GM19035 (cell line): ENCODE results near the gene TTPAL.

Experiments
- ATAC-seq: cut with Tn5 transposase; IDR thresholded peaks from one replicate; pipeline ENCODE4 v1.9.1; 2021; ENCODE audit not compliant: unreplicated experiment

Gene TTPAL, protein sequence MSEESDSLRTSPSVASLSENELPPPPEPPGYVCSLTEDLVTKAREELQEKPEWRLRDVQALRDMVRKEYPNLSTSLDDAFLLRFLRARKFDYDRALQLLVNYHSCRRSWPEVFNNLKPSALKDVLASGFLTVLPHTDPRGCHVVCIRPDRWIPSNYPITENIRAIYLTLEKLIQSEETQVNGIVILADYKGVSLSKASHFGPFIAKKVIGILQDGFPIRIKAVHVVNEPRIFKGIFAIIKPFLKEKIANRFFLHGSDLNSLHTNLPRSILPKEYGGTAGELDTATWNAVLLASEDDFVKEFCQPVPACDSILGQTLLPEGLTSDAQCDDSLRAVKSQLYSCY

DNA sequence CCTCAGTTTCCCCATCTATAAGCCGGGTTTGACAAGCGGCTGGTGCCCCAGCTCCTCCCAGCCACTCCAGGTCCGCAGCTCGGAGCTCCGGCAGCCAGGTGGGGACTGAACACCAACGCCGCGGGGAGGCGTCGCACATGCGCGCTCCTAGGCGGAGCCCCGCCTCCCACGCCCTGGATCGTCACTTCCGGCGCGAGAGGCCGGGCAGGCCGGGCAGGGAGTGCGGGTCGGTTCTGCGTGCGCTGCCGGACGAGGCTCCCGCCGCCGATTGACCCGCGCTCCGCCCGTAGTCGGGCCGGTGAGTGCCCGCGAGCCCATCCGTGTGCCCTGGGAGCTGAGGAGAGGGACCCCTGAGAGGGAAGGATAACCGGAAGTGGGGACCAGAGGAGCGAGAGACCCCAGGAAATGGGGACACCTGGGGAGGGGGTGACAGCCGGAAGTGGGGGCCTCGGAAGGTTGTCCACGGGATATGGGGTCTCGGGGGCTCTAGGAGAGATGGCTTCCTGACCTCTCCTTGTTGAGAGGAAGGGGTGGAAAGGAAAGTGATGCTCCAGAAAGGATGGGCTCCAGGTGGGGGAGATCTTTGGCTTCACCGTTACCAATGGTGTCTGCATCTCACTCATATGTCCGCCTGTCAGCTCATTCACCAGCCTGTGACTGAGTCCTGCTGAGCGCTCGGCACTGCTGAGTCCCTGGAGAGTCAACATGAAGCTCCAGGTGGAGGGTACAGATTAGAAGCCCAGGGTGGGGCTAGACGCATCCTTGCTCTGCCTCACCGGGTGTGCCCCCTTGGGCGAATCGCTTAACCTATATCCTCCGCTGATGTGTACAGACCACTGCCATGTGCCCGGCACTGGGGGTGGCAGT is at the start of gene TTPAL:
TSS of gene TTPAL (plus strand) at position 181 of the 867 bp plus-strand sequence. CDS start 4,126 bp downstream, outside the sequence.
- ATAC-seq, result peak; percentile 96

DNA sequence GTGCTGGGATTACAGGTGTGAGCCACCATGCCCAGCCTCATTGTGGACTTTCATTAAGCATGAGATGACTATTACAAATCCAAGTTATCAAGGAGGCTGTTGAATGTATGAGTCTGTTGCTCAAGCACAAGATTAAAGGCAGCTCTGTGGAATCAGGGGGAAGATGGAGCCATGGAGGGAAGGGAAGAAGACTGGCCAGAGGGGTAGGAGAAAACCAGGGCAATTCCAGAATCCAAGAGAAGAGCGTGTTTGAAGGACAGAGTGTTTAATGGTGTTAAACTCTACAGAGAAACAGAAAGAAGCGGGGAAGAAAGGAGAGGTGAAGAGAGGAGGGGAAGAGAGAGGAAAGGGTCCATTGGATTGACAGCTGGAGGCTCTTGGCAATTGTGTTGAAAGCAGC is 49.8 kb upstream of the TTPAL start:
- no peak for ATAC-seq

DNA sequence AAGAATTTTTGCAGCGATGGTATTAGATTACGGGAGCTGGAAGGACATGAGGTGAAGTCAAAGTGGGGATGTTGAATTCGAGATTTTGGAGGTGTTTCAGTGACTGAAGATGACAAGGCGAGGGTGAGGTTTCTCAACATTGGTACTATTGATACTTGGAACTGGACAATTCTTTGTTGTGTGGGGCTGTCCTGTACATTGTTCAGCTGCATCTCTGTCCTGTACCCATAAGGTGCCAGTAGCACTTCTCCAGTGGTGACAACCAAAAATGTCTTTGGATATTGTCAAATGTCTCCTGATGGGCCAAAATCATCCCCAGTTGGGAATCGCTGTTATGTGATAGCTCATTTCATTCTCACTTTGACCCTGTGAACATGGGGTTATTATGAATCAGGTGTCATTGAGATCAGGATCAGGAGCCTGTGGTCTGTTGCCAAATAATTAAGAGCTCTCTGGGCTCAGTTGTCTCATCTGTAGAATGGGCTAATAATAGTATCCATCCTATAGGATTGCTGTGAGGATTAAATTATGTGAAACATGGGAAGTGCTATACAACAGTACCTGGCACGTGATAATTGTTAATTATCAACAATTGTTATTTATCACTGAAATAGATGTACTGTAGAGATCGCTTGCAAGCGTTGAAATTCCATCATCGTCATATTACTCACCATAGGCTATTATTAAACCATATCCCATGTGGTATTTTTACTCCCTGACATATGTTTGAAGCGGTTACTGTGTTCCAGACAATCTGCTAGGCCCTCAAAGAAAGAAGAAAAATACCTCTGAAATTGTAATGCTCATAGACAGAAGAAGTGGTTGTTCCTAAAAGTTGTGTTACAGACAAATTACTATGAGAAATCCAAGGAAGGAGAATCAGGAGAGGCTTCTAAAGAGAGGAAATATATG is 48.5 kb upstream of the TTPAL start:
- no peak for ATAC-seq

DNA sequence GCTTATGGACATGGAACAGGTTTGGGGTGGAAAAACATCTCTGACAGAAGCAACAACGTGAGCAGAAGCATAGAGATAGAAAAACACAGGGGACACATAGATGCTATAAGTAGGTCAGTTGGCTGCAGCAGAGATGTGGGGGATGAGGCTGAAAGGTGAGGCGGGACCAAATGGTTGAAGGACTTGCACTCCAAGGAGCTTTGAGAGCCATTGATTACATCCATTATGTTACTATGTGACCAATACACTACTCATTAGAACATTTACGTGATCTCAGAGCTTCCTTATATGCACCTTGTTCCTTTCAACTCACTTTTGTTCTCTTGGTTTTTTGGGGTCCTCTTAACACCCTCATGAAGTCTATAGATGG is 47.9 kb upstream of the TTPAL start:
- ATAC-seq, result no peak

DNA sequence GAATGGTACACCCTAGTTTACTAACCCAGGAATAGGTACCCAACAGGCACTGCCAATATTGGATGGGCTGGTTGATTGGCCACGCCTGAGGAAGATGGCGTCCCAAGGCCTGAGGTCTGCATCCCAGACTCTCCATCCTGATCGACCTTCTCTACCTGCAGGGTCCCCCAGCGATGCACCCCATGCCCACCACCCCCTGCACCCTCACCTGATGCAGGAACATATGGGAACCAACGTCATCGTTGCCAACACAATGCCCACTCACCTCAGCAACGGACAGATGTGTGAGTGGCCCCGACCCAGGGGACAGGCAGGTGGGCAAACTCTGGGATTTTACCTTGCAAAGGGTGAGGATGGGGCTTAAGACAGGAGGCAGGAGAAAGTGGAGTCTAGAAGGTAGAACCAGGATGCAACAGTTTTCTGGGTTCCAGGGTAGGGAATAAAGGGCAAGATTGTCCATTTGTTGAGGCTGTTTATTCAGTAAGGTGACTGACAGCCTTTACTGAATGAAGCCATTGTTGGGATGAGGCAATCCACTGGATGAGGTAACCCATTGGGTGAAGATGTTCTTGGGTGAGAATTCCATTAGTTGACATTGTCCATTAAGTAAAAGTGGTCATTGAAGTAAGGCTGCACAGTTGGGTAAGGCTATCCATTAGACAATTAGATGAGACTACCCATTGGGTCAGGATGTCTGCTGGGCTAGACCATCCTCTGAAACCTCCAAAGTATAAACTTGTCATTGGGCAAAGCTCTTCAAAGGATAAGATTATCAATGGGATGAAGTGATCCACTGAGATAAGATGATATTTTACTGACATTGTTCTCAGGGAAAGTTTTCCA is 47.3 kb upstream of the TTPAL start:
- no peak for ATAC-seq

DNA sequence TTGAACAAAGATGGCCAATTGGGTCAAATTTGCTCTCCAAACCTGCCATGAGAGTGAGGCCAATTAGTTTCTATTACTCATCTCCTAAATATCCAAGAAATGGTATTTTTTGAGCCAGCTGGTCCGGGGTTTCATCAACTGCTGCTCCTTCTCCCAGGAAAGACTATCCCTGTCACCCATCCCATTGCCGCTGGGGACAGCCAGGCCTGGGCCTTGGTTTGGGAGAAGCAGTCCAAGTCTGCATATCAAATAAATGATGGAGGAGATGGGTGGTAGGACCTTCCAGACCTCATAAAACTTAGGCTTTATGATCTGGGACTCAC is 46.7 kb upstream of the TTPAL start:
- ATAC-seq, result no peak

DNA sequence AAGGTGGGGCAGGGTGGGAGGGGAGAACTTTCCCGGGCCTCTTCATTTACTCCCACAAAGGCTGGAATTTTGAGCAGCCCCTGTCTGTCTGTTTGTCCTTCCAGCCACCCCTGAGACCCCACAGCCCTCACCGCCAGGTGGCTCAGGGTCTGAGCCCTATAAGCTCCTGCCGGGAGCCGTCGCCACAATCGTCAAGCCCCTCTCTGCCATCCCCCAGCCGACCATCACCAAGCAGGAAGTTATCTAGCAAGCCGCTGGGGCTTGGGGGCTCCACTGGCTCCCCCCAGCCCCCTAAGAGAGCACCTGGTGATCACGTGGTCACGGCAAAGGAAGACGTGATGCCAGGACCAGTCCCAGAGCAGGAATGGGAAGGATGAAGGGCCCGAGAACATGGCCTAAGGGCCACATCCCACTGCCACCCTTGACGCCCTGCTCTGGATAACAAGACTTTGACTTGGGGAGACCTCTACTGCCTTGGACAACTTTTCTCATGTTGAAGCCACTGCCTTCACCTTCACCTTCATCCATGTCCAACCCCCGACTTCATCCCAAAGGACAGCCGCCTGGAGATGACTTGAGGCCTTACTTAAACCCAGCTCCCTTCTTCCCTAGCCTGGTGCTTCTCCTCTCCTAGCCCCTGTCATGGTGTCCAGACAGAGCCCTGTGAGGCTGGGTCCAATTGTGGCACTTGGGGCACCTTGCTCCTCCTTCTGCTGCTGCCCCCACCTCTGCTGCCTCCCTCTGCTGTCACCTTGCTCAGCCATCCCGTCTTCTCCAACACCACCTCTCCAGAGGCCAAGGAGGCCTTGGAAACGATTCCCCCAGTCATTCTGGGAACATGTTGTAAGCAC is 46.0 kb upstream of the TTPAL start:
- ATAC-seq, result no peak

DNA sequence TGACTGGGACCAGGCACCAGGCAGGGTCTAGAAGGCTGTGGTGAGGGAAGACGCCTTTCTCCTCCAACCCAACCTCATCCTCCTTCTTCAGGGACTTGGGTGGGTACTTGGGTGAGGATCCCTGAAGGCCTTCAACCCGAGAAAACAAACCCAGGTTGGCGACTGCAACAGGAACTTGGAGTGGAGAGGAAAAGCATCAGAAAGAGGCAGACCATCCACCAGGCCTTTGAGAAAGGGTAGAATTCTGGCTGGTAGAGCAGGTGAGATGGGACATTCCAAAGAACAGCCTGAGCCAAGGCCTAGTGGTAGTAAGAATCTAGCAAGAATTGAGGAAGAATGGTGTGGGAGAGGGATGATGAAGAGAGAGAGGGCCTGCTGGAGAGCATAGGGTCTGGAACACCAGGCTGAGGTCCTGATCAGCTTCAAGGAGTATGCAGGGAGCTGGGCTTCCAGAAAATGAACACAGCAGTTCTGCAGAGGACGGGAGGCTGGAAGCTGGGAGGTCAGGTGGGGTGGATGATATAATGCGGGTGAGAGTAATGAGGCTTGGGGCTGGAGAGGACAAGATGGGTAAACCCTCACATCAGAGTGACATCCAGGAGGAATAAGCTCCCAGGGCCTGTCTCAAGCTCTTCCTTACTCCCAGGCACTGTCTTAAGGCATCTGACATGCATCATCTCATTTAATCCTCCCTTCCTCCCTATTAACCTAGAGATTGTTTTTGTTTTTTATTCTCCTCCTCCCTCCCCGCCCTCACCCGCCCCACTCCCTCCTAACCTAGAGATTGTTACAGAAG is 45.2 kb upstream of the TTPAL start:
- no peak for ATAC-seq

DNA sequence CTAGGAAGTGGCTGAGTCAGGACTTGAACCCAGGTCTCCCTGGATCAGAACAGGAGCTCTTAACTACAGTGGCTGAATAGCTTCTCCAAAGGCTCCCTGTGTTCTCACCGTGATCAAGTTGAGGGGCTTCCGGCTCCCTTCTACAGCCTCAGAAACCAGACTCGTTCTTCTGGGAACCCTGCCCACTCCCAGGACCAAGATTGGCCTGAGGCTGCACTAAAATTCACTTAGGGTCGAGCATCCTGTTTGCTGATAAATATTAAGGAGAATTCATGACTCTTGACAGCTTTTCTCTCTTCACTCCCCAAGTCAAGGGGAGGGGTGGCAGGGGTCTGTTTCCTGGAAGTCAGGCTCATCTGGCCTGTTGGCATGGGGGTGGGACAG is 44.6 kb upstream of the TTPAL start:
- ATAC-seq, result no peak

DNA sequence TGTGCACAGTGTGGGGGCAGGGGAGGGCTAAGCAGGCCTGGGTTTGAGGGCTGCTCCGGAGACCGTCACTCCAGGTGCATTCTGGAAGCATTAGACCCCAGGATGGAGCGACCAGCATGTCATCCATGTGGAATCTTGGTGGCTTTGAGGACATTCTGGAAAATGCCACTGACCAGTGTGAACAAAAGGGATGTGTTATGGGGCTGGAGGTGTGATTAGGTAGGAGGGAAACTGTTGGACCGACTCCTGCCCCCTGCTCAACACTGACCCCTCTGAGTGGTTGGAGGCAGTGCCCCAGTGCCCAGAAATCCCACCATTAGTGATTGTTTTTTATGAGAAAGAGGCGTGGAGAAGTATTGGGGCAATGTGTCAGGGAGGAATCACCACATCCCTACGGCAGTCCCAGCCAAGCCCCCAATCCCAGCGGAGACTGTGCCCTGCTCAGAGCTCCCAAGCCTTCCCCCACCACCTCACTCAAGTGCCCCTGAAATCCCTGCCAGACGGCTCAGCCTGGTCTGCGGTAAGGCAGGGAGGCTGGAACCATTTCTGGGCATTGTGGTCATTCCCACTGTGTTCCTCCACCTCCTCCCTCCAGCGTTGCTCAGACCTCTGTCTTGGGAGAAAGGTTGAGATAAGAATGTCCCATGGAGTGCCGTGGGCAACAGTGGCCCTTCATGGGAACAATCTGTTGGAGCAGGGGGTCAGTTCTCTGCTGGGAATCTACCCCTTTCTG is 44.0 kb upstream of the TTPAL start:
- no peak for ATAC-seq

DNA sequence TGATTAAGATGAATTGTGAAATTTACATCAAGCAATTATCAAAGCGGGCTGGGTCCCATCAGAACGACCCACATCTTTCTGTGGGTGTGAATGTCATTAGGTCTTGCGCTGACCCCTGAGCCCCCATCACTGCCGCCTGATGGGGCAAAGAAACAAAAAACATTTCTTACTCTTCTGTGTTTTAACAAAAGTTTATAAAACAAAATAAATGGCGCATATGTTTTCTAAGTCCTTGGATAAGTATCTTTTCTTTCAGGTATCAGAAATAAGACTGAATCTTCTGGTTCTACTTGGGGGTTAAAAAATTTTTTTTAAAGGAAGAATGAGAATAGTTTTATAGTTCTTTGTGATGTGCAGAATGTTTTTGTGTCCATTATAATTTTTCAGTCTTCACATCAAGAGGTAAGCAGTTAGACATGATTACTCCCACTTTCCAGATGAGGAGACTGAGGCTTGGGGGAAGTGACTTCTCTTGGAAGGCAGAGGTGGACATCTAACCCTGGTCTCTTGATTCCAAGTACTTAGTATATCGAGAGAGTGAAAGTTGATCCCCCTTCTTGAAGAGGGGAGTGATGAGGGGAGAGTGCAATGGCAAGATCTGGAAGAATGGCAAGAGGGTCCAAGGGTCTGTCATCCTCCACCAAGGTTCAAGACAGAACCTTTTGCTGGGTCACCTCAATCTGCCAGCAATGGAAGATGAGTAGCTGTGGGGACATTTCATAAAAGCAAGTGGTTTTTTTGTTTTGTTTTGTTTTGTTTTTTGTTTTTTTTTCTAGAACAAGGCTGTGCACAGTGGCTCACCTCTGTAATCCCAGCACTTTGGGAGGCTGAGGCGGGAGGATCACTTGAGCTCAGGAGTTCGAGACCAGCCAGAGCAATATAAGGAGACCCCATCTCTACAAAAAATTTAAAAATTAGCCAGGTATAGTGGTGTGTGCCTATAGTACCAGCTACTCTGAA is 42.8 kb upstream of the TTPAL start:
- no peak for ATAC-seq

DNA sequence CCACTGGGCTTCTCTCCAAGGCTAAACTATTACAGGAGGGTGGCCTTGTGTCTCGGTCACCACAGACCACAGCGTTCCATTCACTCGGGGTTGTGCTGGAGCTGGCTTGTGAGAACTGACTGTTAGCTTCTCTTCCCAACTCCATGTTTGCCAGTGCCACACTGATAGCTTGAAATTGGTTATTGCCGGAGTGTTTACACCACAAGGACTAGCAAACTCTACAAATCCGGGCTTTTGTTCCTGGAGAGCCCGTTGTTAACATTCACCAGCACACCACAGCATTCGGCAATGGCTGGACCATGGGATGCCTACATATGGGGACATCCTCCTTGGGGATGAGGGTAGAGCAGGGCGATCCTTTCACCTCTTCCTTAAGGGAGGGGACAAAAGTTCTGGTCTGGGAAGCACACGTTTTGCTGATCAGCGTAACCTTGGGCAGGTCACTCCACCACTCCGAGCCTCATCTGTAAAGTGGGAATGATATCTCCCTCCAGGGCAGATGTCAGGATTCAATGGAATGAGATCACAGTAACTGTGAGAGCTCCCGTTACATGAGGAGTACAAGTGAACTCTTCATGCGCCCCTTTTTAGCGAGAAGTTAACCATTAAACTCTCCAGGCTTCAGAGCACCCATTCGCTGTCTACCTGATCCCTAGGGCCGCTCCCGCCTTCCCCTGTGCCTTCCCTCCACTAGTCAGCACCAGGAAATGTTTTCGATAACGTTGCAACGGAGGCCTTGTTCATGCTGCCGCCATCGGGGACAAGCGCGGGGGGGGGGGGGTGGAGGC is 41.7 kb upstream of the TTPAL start:
- ATAC-seq, result no peak

DNA sequence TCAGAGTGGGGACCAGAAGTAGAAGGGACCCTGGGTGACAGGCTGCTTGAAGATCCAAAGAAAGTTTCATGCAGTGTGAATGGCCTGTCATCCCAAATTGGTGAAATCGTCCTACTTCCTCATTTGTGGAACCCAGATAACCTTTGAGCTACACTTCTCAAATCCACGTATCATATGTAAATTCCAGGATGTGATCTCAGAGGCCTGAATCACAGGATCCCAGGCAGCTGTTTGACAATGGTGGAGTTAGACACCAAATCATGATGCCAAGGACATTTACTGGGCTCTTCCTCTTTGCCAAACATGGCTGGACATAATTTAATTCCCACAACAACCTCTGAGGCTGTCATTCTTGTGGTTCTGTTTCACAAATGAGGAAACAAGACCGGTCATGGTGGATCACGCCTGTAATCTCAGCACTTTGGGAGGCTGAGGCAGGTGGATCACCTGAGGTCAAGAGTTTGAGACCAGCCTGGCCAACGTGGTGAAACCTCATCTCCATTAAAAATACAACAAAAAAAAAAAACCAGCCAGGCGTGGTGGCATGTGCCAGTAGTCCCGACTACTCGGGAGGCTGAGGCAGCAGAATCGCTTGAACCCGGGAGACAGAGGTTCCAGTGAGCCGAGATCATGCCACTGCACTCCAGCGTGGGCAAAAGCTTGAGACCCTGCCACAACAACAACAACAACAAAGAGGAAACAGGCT is 39.9 kb upstream of the TTPAL start:
- no peak for ATAC-seq

DNA sequence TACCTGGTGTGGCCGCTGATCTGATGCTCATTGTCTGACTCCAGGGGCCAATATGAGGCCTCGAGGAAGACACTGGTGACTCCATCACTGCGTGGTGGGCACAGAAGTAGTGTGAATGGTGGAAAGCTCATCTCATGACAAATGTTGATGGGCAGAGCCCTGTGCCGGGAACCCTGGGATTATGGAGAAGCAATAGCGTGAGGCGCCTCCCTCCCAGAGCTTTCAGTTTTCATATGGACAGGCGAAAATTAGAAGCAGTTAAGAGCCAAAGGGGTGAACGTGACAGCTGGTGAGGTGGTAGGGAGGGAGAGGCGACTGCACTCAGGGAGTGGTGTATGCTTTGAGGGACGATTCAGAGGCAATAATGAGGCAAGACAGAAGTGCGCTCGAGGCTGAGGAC is 39.3 kb upstream of the TTPAL start:
- ATAC-seq, result no peak

DNA sequence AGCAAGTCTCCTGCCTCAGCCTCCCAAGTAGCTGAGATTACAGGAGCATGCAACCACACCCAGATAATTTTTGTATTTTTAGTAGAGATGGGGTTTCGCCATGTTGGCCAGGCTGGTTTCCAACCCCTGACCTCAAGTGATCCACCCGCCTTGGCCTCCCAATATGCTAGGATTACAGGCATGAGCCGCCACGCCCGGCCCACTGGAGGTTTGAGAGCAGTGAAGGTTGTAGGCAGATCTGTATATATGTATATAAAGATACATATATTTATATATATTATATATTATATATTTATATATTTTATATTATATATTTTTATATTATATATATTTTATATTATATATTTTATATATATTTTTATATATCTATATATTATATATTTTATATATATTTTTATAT is 38.2 kb upstream of the TTPAL start:
- ATAC-seq, result no peak

DNA sequence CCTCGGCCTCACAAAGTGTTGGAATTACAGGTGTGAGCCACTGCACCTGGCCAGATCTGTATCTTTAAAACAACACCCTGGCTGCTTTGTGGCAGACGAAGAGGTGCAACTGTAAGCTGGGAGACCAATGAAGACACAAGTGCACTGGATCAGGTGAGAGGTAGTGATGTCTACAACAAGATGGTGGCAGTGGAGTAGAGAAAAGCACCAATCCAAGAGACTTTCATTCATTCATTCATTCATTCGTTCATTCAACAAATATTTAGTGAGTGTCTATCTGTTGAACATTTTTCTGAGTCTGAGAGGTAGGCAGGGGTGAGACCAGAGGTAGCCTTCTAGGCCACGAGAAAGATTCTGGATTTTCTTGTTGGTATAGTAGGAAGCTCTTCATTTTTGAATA is 36.9 kb upstream of the TTPAL start:
- no peak for ATAC-seq
